GM23338 (cell line): Measurements from ENCODE around the gene IL17A. TPM values are rescaled to one million over a fixed set of nuclear protein-coding genes. Genes with fewer than 3 reads are reported as not detected.

Experiments used
- CREB1 ChIP-seq: fragments of 250-450 bp; sonication (Bioruptor Pico); IDR thresholded peaks from 2 replicates; pipeline ENCODE4 v1.5.0; 2020; ENCODE audit warnings: low read depth, mild to moderate bottlenecking, moderate library complexity
- EZH2phosphoT487 ChIP-seq: fragments of 200-600 bp; sonication (generic); IDR thresholded peaks from one replicate; pipeline ENCODE4 v1.8.1; 2018; ENCODE audit warnings: antibody characterized with exemption; ENCODE audit not compliant: unreplicated experiment
- JUNB ChIP-seq: IDR thresholded peaks from one replicate; pipeline ENCODE4 v1.6.1; 2016; ENCODE audit warnings: antibody characterized with exemption; ENCODE audit not compliant: unreplicated experiment
- POLR2AphosphoS5 ChIP-seq: IDR thresholded peaks from 2 replicates; pipeline ENCODE4 v1.6.1; 2016; ENCODE audit warnings: antibody characterized with exemption, low read depth
- ZNF114 ChIP-seq: fragments of 250-450 bp; sonication (Bioruptor Pico); IDR thresholded peaks from 2 replicates; pipeline ENCODE4 v1.5.0; 2020; ENCODE audit warnings: mild to moderate bottlenecking, moderate library complexity
- ZNF331 ChIP-seq: fragments of 250-450 bp; sonication (Bioruptor Pico); IDR thresholded peaks from 2 replicates; pipeline ENCODE4 v1.5.0; 2020; ENCODE audit warnings: low read depth, mild to moderate bottlenecking, moderate library complexity
- polyA plus RNA-seq: library from polyadenylated mRNA; unstranded; fragments of >200 nt; fragmentation: Nextera tagmentation; extraction: Ambion mirVana; gene quantifications from 2 replicates; pipeline ENCODE4 v1.2.1, GENCODE V29; 2016
- total RNA-seq: library from RNA; depleted of rRNA; stranded (reverse); fragments of >200 nt; shearing (Covaris generic); gene quantifications from 2 replicates; pipeline ENCODE4 v1.2.3, GENCODE V29; 2014
- TF ChIP-seq, protein P1 (sequence below): fragments of 250-450 bp; sonication (Bioruptor Pico); IDR thresholded peaks from 2 replicates; pipeline ENCODE4 v1.5.0; 2020; ENCODE audit warnings: mild to moderate bottlenecking, moderate library complexity
- TF ChIP-seq, protein P2 (sequence below): IDR thresholded peaks from one replicate; pipeline ENCODE4 v1.6.1; 2018; ENCODE audit warnings: antibody characterized with exemption; ENCODE audit not compliant: unreplicated experiment
- TF ChIP-seq, protein P3 (sequence below), 2 experiments: fragments of 200-600 bp in 1 of 2; sonication (generic) in 1 of 2; conservative IDR thresholded peaks; 2 replicates each; pipeline versions ENCODE4 v1.5.1 to v1.6.1; 2016 to 2017; ENCODE audit warnings: antibody characterized with exemption in 2 of 2, low read depth in 2 of 2, mild to moderate bottlenecking in 2 of 2, moderate library complexity in 1 of 2

IL17A gene
- total and polyA plus RNA-seq, 2 experiments from 2014 or later: not detected

DNA sequence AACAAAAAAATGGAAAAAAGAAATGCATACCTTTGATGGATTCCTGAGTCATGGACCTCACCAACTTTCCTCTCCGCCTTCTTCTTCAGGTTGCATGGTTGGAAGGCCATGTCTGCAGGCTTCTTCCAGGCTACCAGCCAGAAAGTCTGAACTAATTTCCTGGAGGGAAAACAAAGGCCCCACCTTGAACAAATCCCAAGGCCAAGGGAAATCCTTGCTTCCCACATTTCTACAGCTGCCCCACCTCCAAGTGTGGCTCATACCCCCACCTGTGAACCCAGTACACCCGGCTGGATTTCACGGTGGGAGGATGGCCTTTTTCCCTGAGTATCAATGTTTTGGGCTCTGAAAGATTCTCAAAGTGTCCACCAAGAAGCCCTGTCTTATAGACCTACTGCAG, 22.4 kb downstream of the IL17A start (continued):
- TF ChIP-seq, protein P1, sequence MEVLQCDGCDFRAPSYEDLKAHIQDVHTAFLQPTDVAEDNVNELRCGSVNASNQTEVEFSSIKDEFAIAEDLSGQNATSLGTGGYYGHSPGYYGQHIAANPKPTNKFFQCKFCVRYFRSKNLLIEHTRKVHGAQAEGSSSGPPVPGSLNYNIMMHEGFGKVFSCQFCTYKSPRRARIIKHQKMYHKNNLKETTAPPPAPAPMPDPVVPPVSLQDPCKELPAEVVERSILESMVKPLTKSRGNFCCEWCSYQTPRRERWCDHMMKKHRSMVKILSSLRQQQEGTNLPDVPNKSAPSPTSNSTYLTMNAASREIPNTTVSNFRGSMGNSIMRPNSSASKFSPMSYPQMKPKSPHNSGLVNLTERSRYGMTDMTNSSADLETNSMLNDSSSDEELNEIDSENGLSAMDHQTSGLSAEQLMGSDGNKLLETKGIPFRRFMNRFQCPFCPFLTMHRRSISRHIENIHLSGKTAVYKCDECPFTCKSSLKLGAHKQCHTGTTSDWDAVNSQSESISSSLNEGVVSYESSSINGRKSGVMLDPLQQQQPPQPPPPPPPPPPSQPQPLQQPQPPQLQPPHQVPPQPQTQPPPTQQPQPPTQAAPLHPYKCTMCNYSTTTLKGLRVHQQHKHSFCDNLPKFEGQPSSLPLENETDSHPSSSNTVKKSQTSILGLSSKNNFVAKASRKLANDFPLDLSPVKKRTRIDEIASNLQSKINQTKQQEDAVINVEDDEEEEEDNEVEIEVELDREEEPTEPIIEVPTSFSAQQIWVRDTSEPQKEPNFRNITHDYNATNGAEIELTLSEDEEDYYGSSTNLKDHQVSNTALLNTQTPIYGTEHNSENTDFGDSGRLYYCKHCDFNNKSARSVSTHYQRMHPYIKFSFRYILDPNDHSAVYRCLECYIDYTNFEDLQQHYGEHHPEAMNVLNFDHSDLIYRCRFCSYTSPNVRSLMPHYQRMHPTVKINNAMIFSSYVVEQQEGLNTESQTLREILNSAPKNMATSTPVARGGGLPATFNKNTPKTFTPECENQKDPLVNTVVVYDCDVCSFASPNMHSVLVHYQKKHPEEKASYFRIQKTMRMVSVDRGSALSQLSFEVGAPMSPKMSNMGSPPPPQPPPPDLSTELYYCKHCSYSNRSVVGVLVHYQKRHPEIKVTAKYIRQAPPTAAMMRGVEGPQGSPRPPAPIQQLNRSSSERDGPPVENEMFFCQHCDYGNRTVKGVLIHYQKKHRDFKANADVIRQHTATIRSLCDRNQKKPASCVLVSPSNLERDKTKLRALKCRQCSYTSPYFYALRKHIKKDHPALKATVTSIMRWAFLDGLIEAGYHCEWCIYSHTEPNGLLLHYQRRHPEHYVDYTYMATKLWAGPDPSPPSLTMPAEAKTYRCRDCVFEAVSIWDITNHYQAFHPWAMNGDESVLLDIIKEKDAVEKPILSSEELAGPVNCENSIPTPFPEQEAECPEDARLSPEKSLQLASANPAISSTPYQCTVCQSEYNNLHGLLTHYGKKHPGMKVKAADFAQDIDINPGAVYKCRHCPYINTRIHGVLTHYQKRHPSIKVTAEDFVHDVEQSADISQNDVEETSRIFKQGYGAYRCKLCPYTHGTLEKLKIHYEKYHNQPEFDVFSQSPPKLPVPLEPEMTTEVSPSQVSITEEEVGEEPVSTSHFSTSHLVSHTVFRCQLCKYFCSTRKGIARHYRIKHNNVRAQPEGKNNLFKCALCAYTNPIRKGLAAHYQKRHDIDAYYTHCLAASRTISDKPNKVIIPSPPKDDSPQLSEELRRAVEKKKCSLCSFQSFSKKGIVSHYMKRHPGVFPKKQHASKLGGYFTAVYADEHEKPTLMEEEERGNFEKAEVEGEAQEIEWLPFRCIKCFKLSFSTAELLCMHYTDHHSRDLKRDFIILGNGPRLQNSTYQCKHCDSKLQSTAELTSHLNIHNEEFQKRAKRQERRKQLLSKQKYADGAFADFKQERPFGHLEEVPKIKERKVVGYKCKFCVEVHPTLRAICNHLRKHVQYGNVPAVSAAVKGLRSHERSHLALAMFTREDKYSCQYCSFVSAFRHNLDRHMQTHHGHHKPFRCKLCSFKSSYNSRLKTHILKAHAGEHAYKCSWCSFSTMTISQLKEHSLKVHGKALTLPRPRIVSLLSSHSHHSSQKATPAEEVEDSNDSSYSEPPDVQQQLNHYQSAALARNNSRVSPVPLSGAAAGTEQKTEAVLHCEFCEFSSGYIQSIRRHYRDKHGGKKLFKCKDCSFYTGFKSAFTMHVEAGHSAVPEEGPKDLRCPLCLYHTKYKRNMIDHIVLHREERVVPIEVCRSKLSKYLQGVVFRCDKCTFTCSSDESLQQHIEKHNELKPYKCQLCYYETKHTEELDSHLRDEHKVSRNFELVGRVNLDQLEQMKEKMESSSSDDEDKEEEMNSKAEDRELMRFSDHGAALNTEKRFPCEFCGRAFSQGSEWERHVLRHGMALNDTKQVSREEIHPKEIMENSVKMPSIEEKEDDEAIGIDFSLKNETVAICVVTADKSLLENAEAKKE (CRISPR knock-in tag): no peak
- no peak for TF ChIP-seq ZNF331
- no peak for TF ChIP-seq POLR2AphosphoS5
- TF ChIP-seq, protein P2, sequence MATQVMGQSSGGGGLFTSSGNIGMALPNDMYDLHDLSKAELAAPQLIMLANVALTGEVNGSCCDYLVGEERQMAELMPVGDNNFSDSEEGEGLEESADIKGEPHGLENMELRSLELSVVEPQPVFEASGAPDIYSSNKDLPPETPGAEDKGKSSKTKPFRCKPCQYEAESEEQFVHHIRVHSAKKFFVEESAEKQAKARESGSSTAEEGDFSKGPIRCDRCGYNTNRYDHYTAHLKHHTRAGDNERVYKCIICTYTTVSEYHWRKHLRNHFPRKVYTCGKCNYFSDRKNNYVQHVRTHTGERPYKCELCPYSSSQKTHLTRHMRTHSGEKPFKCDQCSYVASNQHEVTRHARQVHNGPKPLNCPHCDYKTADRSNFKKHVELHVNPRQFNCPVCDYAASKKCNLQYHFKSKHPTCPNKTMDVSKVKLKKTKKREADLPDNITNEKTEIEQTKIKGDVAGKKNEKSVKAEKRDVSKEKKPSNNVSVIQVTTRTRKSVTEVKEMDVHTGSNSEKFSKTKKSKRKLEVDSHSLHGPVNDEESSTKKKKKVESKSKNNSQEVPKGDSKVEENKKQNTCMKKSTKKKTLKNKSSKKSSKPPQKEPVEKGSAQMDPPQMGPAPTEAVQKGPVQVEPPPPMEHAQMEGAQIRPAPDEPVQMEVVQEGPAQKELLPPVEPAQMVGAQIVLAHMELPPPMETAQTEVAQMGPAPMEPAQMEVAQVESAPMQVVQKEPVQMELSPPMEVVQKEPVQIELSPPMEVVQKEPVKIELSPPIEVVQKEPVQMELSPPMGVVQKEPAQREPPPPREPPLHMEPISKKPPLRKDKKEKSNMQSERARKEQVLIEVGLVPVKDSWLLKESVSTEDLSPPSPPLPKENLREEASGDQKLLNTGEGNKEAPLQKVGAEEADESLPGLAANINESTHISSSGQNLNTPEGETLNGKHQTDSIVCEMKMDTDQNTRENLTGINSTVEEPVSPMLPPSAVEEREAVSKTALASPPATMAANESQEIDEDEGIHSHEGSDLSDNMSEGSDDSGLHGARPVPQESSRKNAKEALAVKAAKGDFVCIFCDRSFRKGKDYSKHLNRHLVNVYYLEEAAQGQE: no peak
- TF ChIP-seq CREB1 (CRISPR knock-in tag): no peak
- TF ChIP-seq JUNB: no peak
- TF ChIP-seq, protein P3, sequence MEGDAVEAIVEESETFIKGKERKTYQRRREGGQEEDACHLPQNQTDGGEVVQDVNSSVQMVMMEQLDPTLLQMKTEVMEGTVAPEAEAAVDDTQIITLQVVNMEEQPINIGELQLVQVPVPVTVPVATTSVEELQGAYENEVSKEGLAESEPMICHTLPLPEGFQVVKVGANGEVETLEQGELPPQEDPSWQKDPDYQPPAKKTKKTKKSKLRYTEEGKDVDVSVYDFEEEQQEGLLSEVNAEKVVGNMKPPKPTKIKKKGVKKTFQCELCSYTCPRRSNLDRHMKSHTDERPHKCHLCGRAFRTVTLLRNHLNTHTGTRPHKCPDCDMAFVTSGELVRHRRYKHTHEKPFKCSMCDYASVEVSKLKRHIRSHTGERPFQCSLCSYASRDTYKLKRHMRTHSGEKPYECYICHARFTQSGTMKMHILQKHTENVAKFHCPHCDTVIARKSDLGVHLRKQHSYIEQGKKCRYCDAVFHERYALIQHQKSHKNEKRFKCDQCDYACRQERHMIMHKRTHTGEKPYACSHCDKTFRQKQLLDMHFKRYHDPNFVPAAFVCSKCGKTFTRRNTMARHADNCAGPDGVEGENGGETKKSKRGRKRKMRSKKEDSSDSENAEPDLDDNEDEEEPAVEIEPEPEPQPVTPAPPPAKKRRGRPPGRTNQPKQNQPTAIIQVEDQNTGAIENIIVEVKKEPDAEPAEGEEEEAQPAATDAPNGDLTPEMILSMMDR (conservative IDR thresholded peaks at IDR 0.05; ENCODE audit: low read depth in 2 of 2): no peak
- no peak for TF ChIP-seq EZH2phosphoT487
- TF ChIP-seq ZNF114 (CRISPR knock-in tag): no peak
